Pancreas (tissue), 10 donors: ENCODE measurements around the gene DYNLT1. TPM values are rescaled to one million over a fixed set of nuclear protein-coding genes. Genes with fewer than 3 reads are reported as not detected.
A peak's percentile ranks its signal among the peaks of the same experiment; 100 is the strongest.

Experiments used
- ATAC-seq, 4 donors: fragments of 200-7000 bp; cut with Tn5 transposase; one replicate each; pipeline versions ENCODE4 v1.8.0 to v1.9.1; 2020; ENCODE audit warnings: mild to moderate bottlenecking in 4 of 4, moderate library complexity in 4 of 4
- DNase-seq, 6 donors: peaks; one replicate each; pipeline ENCODE4 v3.0.0-alpha.2; 2020
- FAIRE-seq: peaks from 2 replicates; lab custom pipeline; 2012; peaks lifted over from hg19 to GRCh38; lab: Jason Lieb, UNC
- H3K27ac ChIP-seq, 4 donors: fragments of 200-600 bp; sonication (generic); 1 replicate in 3 of 4; 2 replicates in 1 of 4; pipeline versions ENCODE4 v1.5.0 to v1.8.0; 2020
- H3K27me3 ChIP-seq, 4 donors: fragments of 200-600 bp; one replicate each; pipeline ENCODE4 v1.8.0; 2021
- H3K36me3 ChIP-seq, 3 donors: fragments of 200-600 bp; sonication (generic) in 1 of 3; one replicate each; pipeline versions ENCODE4 v1.5.0 to v1.8.0; 2020 to 2021
- H3K4me1 ChIP-seq, 3 donors: fragments of 200-600 bp; one replicate each; pipeline ENCODE4 v1.8.0; 2021
- H3K4me3 ChIP-seq, 4 donors: fragments of 200-600 bp; sonication (generic) in 2 of 4; one replicate each; pipeline versions ENCODE4 v1.5.0 to v1.8.0; 2020 to 2021
- H3K9me3 ChIP-seq, 4 donors: fragments of 200-600 bp; one replicate each; pipeline ENCODE4 v1.8.0; 2021
- WGBS, 2 donors: extraction: QIAGEN DNeasy Blood & Tissue Kit; methylation state at CpG; one replicate each; pipeline ENCODE4 v1.1.7; 2013; 5-methylcytosine and 5-hydroxymethylcytosine counted together
- intact Hi-C, 3 donors: fragments of 100-400 bp; cut with DNase I; formaldehyde crosslinking; loops; one replicate each; pipeline versions ENCODE4 v1.11.1 to v1.14.2; 2022
- polyA plus RNA-seq, 2 donors: library from polyadenylated mRNA; stranded (reverse); fragments of 200-250 nt; gene quantifications; one replicate each; pipeline ENCODE4 v1.2.3, GENCODE V29; 2013
- total RNA-seq, 6 donors: library from RNA; stranded (reverse); fragmentation: NEBNext Ultra II Directional in 4 of 6; extraction: Animal tissue kit (Norgen Biotek cat#: 25700) in 4 of 6; gene quantifications; one replicate each; pipeline versions ENCODE4 v1.2.1 to v1.2.4, GENCODE V29; 2021 to 2023
- TF ChIP-seq, protein P1 (sequence below), 4 donors: fragments of 200-600 bp; sonication (generic) in 3 of 4; IDR thresholded peaks; one replicate each; pipeline versions ENCODE4 v1.5.0 to v1.8.0; 2021; ENCODE audit warnings: antibody characterized with exemption in 4 of 4
- donor health status: healthy with polysubstance abuse.
- donor health status: DM: no; HTN: no; CAD: no; lungs with moderate emphysema.
- donor health status: DM: no; HTN: no; CAD: no.
- donor health status: control.
- donor health status: control.
- donor health status: Bipolar disorder and iron deficiency.
- donor health status: DM: yes; HTN: yes; CAD: no.
- donor health status: DM: no; HTN: no; CAD: no.
- donor health status: DM: no; HTN: no; CAD: no.
- donor health status: DM: yes; HTN: yes; CAD: no.

DYNLT1 gene
- total RNA-seq (10 to 100 TPM; 19.0 to 51.3 (median 25.4) TPM), polyA plus RNA-seq (10 to 100 TPM; 60.3 to 80.9 TPM)

GRCh38 chr6:158644231-158645063 lies at the start of gene DYNLT1:
Gene DYNLT1 (minus strand): TSS chr6:158644743. CDS start chr6:158644708, 35 bp downstream.
- H3K4me1 ChIP-seq = peaks cover 3 to 20% (median 15%) of the 10 kb centered on the region in 3 donors

DNA sequence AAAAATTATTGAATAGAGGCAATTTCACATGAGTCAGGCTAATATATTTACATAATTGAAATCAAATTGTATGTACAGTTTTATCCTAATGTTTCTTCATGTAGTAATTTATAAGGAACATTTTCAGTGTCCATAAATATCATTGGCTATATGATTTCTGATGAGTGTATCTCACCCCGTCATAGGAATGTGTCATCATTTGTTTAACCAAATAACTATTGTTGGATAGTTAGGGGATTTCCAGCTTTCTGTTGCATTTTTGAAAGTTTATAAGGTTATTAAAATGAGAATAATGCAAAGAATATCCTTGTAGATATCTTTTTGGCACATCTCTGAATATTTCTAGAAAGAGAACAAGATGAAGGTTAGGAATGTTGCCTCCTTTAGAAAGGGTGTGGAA lies 44.3 kb upstream of the DYNLT1 start:
- no peaks in the 10 kb centered on the region for H3K36me3 ChIP-seq
- no peak overlapping the region for H3K4me3 ChIP-seq
- DNase-seq (no peak), ATAC-seq (no peak), FAIRE-seq (no peak)
- H3K9me3 ChIP-seq = no peaks in the 10 kb centered on the region
- H3K4me1 ChIP-seq = no peaks in the 10 kb centered on the region
- TF ChIP-seq, protein P1, sequence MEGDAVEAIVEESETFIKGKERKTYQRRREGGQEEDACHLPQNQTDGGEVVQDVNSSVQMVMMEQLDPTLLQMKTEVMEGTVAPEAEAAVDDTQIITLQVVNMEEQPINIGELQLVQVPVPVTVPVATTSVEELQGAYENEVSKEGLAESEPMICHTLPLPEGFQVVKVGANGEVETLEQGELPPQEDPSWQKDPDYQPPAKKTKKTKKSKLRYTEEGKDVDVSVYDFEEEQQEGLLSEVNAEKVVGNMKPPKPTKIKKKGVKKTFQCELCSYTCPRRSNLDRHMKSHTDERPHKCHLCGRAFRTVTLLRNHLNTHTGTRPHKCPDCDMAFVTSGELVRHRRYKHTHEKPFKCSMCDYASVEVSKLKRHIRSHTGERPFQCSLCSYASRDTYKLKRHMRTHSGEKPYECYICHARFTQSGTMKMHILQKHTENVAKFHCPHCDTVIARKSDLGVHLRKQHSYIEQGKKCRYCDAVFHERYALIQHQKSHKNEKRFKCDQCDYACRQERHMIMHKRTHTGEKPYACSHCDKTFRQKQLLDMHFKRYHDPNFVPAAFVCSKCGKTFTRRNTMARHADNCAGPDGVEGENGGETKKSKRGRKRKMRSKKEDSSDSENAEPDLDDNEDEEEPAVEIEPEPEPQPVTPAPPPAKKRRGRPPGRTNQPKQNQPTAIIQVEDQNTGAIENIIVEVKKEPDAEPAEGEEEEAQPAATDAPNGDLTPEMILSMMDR (IDR thresholded peaks at IDR 0.05) = no peak
- intact Hi-C loops = loop anchor here in 2 of 3 donors (10.0 kb wide), 2 partner anchors 464 to 474 kb away; no protein-coding TSS in a partner anchor
- 74 to 78% methylated on average over 1 of the region's 1 CpG for WGBS, 2 donors
- no peak overlapping the region for H3K27ac ChIP-seq
- H3K27me3 ChIP-seq = no peaks in the 10 kb centered on the region

More at GRCh38 chr6:158644231-158645063, at the start of gene DYNLT1:
- DNase-seq (peak; percentile 88 to 98 (median 94)), FAIRE-seq (no peak), ATAC-seq (peak; percentile 96 to 98 (median 96))
- Histone ChIP-seq H3K36me3 (no peaks in the 10 kb centered on the region), H3K27me3 (no peaks in the 10 kb centered on the region), H3K27ac (peak within 1 kb of the TSS; percentile 90 to 94 (median 93)), H3K9me3 (no peaks in the 10 kb centered on the region), H3K4me3 (peak within 1 kb of the TSS; percentile 69 to 95 (median 86))
- TF ChIP-seq, protein P1 (IDR thresholded peaks at IDR 0.05) = no peak
- intact Hi-C loops = no loop called here
- WGBS, 2 donors = 0% methylated on average over 45 to 81 of the region's 81 CpGs

DNA sequence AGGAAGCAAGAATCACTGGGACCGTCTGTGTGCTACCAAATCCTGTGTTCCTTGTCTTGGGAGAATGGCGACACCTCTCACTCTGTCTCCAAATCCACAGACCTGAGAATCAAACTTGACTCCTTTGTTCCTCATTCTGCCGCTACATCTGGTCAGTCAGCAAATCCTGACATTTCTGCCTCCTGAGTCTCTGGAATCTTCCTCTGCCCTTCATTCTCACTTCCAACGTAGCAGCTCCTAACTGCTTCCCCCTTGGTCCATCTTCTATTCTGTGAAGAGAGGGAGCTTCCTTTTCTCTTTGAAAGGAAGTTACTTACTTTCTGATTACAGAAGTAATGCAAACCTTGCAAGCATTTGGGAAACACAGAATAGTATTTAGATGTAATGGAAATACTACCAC lies 43.0 kb upstream of the DYNLT1 start:
- Histone ChIP-seq H3K27ac (no peak overlapping the region), H3K27me3 (no peaks in the 10 kb centered on the region), H3K4me1 (no peaks in the 10 kb centered on the region), H3K36me3 (no peaks in the 10 kb centered on the region), H3K4me3 (no peak overlapping the region), H3K9me3 (no peaks in the 10 kb centered on the region)
- WGBS, 2 donors = 83 to 91% methylated on average over 4 of the region's 4 CpGs
- ATAC-seq (peak in 2 of 4 donors; percentile 23 to 46), DNase-seq (no peak), FAIRE-seq (no peak)
- TF ChIP-seq, protein P1 (IDR thresholded peaks at IDR 0.05) = no peak
- intact Hi-C loops = loop anchor here in 2 of 3 donors (10.0 kb wide), 2 partner anchors 463 to 473 kb away; no protein-coding TSS in a partner anchor

DNA sequence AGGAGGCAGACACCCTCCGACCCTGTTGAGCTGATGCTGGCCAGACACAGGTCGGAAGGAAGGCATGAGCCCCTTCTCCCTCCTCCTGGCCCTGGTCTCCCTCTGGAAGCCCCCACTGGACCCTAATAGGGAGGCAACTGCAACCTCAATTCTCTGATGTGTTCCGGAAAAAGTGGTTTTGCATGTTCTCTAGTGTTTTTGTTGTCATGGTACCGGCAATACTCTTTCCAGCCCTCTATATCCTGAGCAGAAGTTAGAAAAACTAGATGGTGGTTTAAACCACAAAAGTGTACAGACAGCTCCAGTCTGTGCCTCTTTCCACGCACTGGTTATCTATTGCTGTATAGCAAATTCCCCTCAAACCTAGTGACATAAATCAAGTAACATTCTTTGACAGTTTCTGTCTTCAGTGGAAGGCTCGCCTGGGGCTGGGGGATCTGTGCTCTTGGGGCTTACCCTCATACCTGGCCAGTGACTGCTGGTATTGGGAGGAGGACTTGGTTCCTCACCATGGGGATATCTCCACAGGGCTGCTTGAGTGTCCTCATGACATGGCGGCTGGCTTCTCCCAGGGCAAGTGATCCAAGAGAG lies 42.3 kb upstream of the DYNLT1 start:
- FAIRE-seq = no peak
- no peaks in the 10 kb centered on the region for H3K9me3 ChIP-seq
- DNase-seq = no peak
- peak in 2 of 4 donors; percentile 34 to 52 for ATAC-seq
- intact Hi-C loops = loop anchor here in 2 of 3 donors (10.0 kb wide), 2 partner anchors 462 to 472 kb away; no protein-coding TSS in a partner anchor
- H3K4me3 ChIP-seq = no peak overlapping the region
- no peaks in the 10 kb centered on the region for H3K27me3 ChIP-seq
- 90 to 92% methylated on average over 7 of the region's 7 CpGs for WGBS, 2 donors
- TF ChIP-seq, protein P1 (IDR thresholded peaks at IDR 0.05) = no peak
- no peaks in the 10 kb centered on the region for H3K36me3 ChIP-seq
- no peak overlapping the region for H3K27ac ChIP-seq
- H3K4me1 ChIP-seq = no peaks in the 10 kb centered on the region
